ENCODE data around the gene HRH3. TPM values are rescaled to one million over a fixed set of nuclear protein-coding genes. Genes with fewer than 3 reads are reported as not detected.

The HRH3 gene
- total RNA-seq, 4 donors from 2014 or later = not detected

- TF ChIP-seq POLR2A (IDR thresholded peaks at IDR 0.05) = no peak
- no peak for TF ChIP-seq CTCF (IDR thresholded peaks at IDR 0.05 in 4 of 5, conservative IDR thresholded peaks at IDR 0.05 in 1 of 5)
- in situ Hi-C loops (cut with MboI; ENCODE audit: low sequenced_read_pairs in 4 of 4) (no loop called here), intact Hi-C loops (cut with DNase I; ENCODE audit: low total_unique reads) (no loop called here)
- no peak for ATAC-seq
- H3K27ac ChIP-seq = no peak overlapping the region
- peaks cover 5 to 10% of the 10 kb centered on the region in 2 donors for H3K4me1 ChIP-seq
- DNase-seq = no peak
- H3K36me3 ChIP-seq = no peaks in the 10 kb centered on the region
- H3K27me3 ChIP-seq = no peaks in the 10 kb centered on the region
- H3K9me3 ChIP-seq = no peaks in the 10 kb centered on the region
- no peak overlapping the region for H3K4me3 ChIP-seq
Measured at GRCh38 chr20:62228982-62229545, 9.0 kb upstream of the HRH3 start.

GRCh38 chr20:62227977-62228958 is 8.2 kb upstream of the HRH3 start:
- intact Hi-C loops (cut with DNase I; ENCODE audit: low total_unique reads) = no loop called here
- H3K27ac ChIP-seq = no peak overlapping the region
- TF ChIP-seq CTCF (IDR thresholded peaks at IDR 0.05 in 4 of 5, conservative IDR thresholded peaks at IDR 0.05 in 1 of 5) = no peak
- TF ChIP-seq POLR2A (IDR thresholded peaks at IDR 0.05) = no peak
- H3K4me1 ChIP-seq = peaks cover 2 to 6% of the 10 kb centered on the region in 2 donors
- no peak for DNase-seq
- no peaks in the 10 kb centered on the region for H3K36me3 ChIP-seq
- H3K4me3 ChIP-seq = no peak overlapping the region
- H3K9me3 ChIP-seq = no peaks in the 10 kb centered on the region
- ATAC-seq = no peak
- H3K27me3 ChIP-seq = peaks cover 0 to 3% (median 0%) of the 10 kb centered on the region in 3 donors
- in situ Hi-C loops (cut with MboI; ENCODE audit: low sequenced_read_pairs in 4 of 4) = no loop called here

- Histone ChIP-seq H3K4me3 (no peak overlapping the region), H3K36me3 (no peaks in the 10 kb centered on the region), H3K27ac (no peak overlapping the region), H3K4me1 (no peaks in the 10 kb centered on the region), H3K9me3 (no peaks in the 10 kb centered on the region), H3K27me3 (peaks cover 6 to 7% (median 7%) of the 10 kb centered on the region in 3 donors)
- TF ChIP-seq CTCF (IDR thresholded peaks at IDR 0.05 in 4 of 5, conservative IDR thresholded peaks at IDR 0.05 in 1 of 5) (no peak), POLR2A (IDR thresholded peaks at IDR 0.05) (no peak)
- no peak for DNase-seq
- no peak for ATAC-seq
- intact Hi-C loops (cut with DNase I; ENCODE audit: low total_unique reads) = no loop called here
- in situ Hi-C loops (cut with MboI; ENCODE audit: low sequenced_read_pairs in 4 of 4) = no loop called here
Measured at GRCh38 chr20:62227591-62227976, 7.5 kb upstream of the HRH3 start.

GRCh38 chr20:62226707-62227590 is 6.9 kb upstream of the HRH3 start:
- H3K36me3 ChIP-seq = no peaks in the 10 kb centered on the region
- no peak for DNase-seq
- no peak for ATAC-seq
- no peaks in the 10 kb centered on the region for H3K9me3 ChIP-seq
- H3K4me1 ChIP-seq = no peaks in the 10 kb centered on the region
- peaks cover 12 to 13% (median 13%) of the 10 kb centered on the region in 3 donors for H3K27me3 ChIP-seq
- TF ChIP-seq POLR2A (IDR thresholded peaks at IDR 0.05) = no peak
- TF ChIP-seq CTCF (IDR thresholded peaks at IDR 0.05 in 4 of 5, conservative IDR thresholded peaks at IDR 0.05 in 1 of 5) = no peak
- in situ Hi-C loops (cut with MboI; ENCODE audit: low sequenced_read_pairs in 4 of 4) = no loop called here
- H3K27ac ChIP-seq = no peak overlapping the region
- intact Hi-C loops (cut with DNase I; ENCODE audit: low total_unique reads) = no loop called here
- no peak overlapping the region for H3K4me3 ChIP-seq

Measured in gastrocnemius medialis (tissue), 4 donors.